Breast epithelium (tissue), 4 donors: Measurements from ENCODE around the gene KRTAP2-2. TPM values are rescaled to one million over a fixed set of nuclear protein-coding genes. Genes with fewer than 3 reads are reported as not detected.
"Not testable (repeated sequence)": the region's sequence is repeated elsewhere in the genome, so short reads cannot be mapped to it uniquely, and the experiment has no call there.

Source experiments
- DNase-seq, 2 donors: peaks; one replicate each; pipeline ENCODE4 v3.0.0-alpha.2; 2019; ENCODE audit warnings: low spot score in 2 of 2
- H3K27ac ChIP-seq, 2 donors: fragments of 200-600 bp; sonication (generic) in 1 of 2; one replicate each; pipeline ENCODE4 v1.5.1; 2016 to 2019; ENCODE audit warnings: mild to moderate bottlenecking in 1 of 2
- H3K27me3 ChIP-seq, 2 donors: fragments of 200-600 bp; sonication (generic) in 1 of 2; one replicate each; pipeline versions ENCODE4 v1.5.1 to v1.6.0; 2017 to 2019; ENCODE audit warnings: control low read depth in 1 of 2, mild to moderate bottlenecking in 1 of 2
- H3K36me3 ChIP-seq: fragments of 200-600 bp; one replicate; pipeline ENCODE4 v1.5.1; 2019
- H3K4me1 ChIP-seq, 2 donors: fragments of 200-600 bp; sonication (generic); one replicate each; pipeline ENCODE4 v1.5.1; 2016 to 2019; ENCODE audit warnings: control low read depth in 1 of 2
- H3K4me3 ChIP-seq, 3 donors: fragments of 200-600 bp; sonication (generic); 1 replicate in 2 of 3; 2 replicates in 1 of 3; pipeline ENCODE4 v1.5.1; 2016 to 2019; ENCODE audit warnings: mild to moderate bottlenecking in 3 of 3, moderate library complexity in 2 of 3
- H3K9me3 ChIP-seq, 2 donors: fragments of 200-600 bp; sonication (generic) in 1 of 2; one replicate each; pipeline ENCODE4 v1.5.1; 2016 to 2019; ENCODE audit warnings: control low read depth in 1 of 2
- CTCF ChIP-seq, 3 donors: fragments of 450-650 bp; IDR thresholded peaks; one replicate each; pipeline ENCODE4 v1.5.1; 2016 to 2017; ENCODE audit warnings: antibody characterized with exemption in 3 of 3, mild to moderate bottlenecking in 3 of 3, moderate library complexity in 3 of 3
- POLR2A ChIP-seq: fragments of 450-650 bp; IDR thresholded peaks from one replicate; pipeline ENCODE4 v1.6.1; 2016; ENCODE audit warnings: antibody characterized with exemption, mild to moderate bottlenecking, moderate library complexity
- POLR2AphosphoS5 ChIP-seq, 3 donors: sonication (generic); formaldehyde crosslinking; IDR thresholded peaks; one replicate each; pipeline ENCODE4 v1.6.1; 2017; ENCODE audit warnings: antibody characterized with exemption in 3 of 3
- intact Hi-C: fragments of 100-400 bp; cut with DNase I; formaldehyde crosslinking; loops from one replicate; pipeline ENCODE4 v1.15.1; 2023; ENCODE audit warnings: low total_unique reads
- total RNA-seq, 3 donors: library from RNA; depleted of rRNA; stranded (reverse); fragments of >200 nt; gene quantifications; one replicate each; pipeline ENCODE4 v1.1.0, GENCODE V29; 2016

KRTAP2-2 gene
- total RNA-seq, 3 donors from 2014 or later, result not detected

- intact Hi-C loops, result no loop called here
- TF ChIP-seq CTCF (IDR thresholded peaks at IDR 0.05) (no peak), POLR2A (no peak), POLR2AphosphoS5 (IDR thresholded peaks at IDR 0.05) (no peak)
- DNase-seq, result no peak
Observed at GRCh38 chr17:41060052-41060604, 5.1 kb upstream of the KRTAP2-2 start, which contains the start of gene KRTAP2-3. TSS of gene KRTAP2-3 (minus strand) at chr17:41060114. CDS start at chr17:41060050, 64 bp downstream.

GRCh38 chr17:41059276-41060051 lies 4.4 kb upstream of the KRTAP2-2 start:
- not testable (repeated sequence) for H3K27me3 ChIP-seq, DNase-seq, H3K4me3 ChIP-seq, H3K4me1 ChIP-seq, H3K9me3 ChIP-seq, H3K36me3 ChIP-seq, H3K27ac ChIP-seq
- intact Hi-C loops, result loop anchor here (2.0 kb wide), 1 partner anchor 33 kb away; no protein-coding TSS in a partner anchor

More at GRCh38 chr17:41060052-41060604, 5.1 kb upstream of the KRTAP2-2 start, which contains the start of gene KRTAP2-3:
- Histone ChIP-seq H3K9me3 (no peaks in the 10 kb centered on the region), H3K36me3 (no peaks in the 10 kb centered on the region), H3K4me3 (no peak within 1 kb of the TSS), H3K27ac (no peak within 1 kb of the TSS), H3K27me3 (no peaks in the 10 kb centered on the region), H3K4me1 (no peaks in the 10 kb centered on the region)

- intact Hi-C loops, result loop anchor here (2.0 kb wide), 1 partner anchor 34 kb away; no protein-coding TSS in a partner anchor
- Histone ChIP-seq H3K27ac (no peak overlapping the region), H3K4me1 (no peaks in the 10 kb centered on the region), H3K27me3 (no peaks in the 10 kb centered on the region), H3K36me3 (no peaks in the 10 kb centered on the region), H3K9me3 (no peaks in the 10 kb centered on the region), H3K4me3 (no peak overlapping the region)
- TF ChIP-seq POLR2AphosphoS5 (IDR thresholded peaks at IDR 0.05), result no peak
- TF ChIP-seq CTCF (IDR thresholded peaks at IDR 0.05), result no peak
- no peak for TF ChIP-seq POLR2A
- DNase-seq, result no peak
Observed at GRCh38 chr17:41058741-41059140, 3.7 kb upstream of the KRTAP2-2 start.

GRCh38 chr17:41057547-41057946 lies 2.5 kb upstream of the KRTAP2-2 start:
- DNase-seq, result no peak
- H3K27ac ChIP-seq, result no peak overlapping the region
- H3K4me3 ChIP-seq, result no peak overlapping the region
- intact Hi-C loops, result no loop called here
- TF ChIP-seq POLR2A (no peak), CTCF (IDR thresholded peaks at IDR 0.05) (no peak), POLR2AphosphoS5 (IDR thresholded peaks at IDR 0.05) (no peak)
- no peaks in the 10 kb centered on the region for H3K36me3 ChIP-seq
- H3K9me3 ChIP-seq, result no peaks in the 10 kb centered on the region
- H3K27me3 ChIP-seq, result no peaks in the 10 kb centered on the region
- no peaks in the 10 kb centered on the region for H3K4me1 ChIP-seq

- H3K27ac ChIP-seq, H3K36me3 ChIP-seq, H3K27me3 ChIP-seq, DNase-seq, H3K9me3 ChIP-seq, intact Hi-C loops, H3K4me3 ChIP-seq, H3K4me1 ChIP-seq: not testable (repeated sequence)
Observed at GRCh38 chr17:41054556-41054955, 474 bp downstream of the KRTAP2-2 start.

GRCh38 chr17:41054025-41054424 lies 1.0 kb downstream of the KRTAP2-2 start:
- Histone ChIP-seq H3K27me3 (peaks cover 0 to 3% of the 10 kb centered on the region in 2 donors), H3K9me3 (no peaks in the 10 kb centered on the region), H3K4me1 (no peaks in the 10 kb centered on the region), H3K4me3 (no peak overlapping the region), H3K36me3 (no peaks in the 10 kb centered on the region), H3K27ac (no peak overlapping the region)
- TF ChIP-seq CTCF (IDR thresholded peaks at IDR 0.05), result no peak
- DNase-seq, result no peak
- intact Hi-C loops, result no loop called here
